ENCODE results near the gene PRKG1.

Gene PRKG1

GRCh38 chr10:51772387-51772786, 698.1 kb downstream of the PRKG1 start:
- no peak for DNase-seq

GRCh38 chr10:51773681-51774080, 699.4 kb downstream of the PRKG1 start:
- no peak for DNase-seq

- no peak for DNase-seq
These were observed 709.7 kb downstream of the PRKG1 start for GRCh38 chr10:51783941-51784340.

GRCh38 chr10:51786016-51786683, 711.9 kb downstream of the PRKG1 start:
- no peak for DNase-seq

GRCh38 chr10:51786684-51787035, 712.4 kb downstream of the PRKG1 start:
- no peak for DNase-seq

- DNase-seq = no peak
These were observed 714.0 kb downstream of the PRKG1 start for GRCh38 chr10:51788273-51788672.

- DNase-seq = no peak
These were observed 714.8 kb downstream of the PRKG1 start for GRCh38 chr10:51789118-51789517.

GRCh38 chr10:51789903-51790302, 715.6 kb downstream of the PRKG1 start:
- no peak for DNase-seq

- DNase-seq = no peak
These were observed 718.4 kb downstream of the PRKG1 start for GRCh38 chr10:51792678-51793077.

- no peak for DNase-seq
These were observed 725.8 kb downstream of the PRKG1 start for GRCh38 chr10:51800121-51800520.

- no peak for DNase-seq
These were observed 726.6 kb downstream of the PRKG1 start for GRCh38 chr10:51800725-51801424.

- DNase-seq = no peak
These were observed 727.7 kb downstream of the PRKG1 start for GRCh38 chr10:51802030-51802429.

GRCh38 chr10:51804866-51805265, 730.6 kb downstream of the PRKG1 start:
- no peak for DNase-seq

- DNase-seq = no peak
These were observed 732.0 kb downstream of the PRKG1 start for GRCh38 chr10:51806079-51806835.

GRCh38 chr10:51808187-51808586, 733.9 kb downstream of the PRKG1 start:
- DNase-seq = no peak

- DNase-seq = no peak
These were observed 741.4 kb downstream of the PRKG1 start for GRCh38 chr10:51815723-51816122.

- DNase-seq = no peak
These were observed 746.8 kb downstream of the PRKG1 start for GRCh38 chr10:51821045-51821444.

- no peak for DNase-seq
These were observed 747.5 kb downstream of the PRKG1 start for GRCh38 chr10:51821745-51822144.

- peak; percentile 13 for DNase-seq
These were observed 758.5 kb downstream of the PRKG1 start for GRCh38 chr10:51832652-51833383.

GRCh38 chr10:51834548-51834947, 760.3 kb downstream of the PRKG1 start:
- DNase-seq = no peak

- no peak for DNase-seq
These were observed 764.2 kb downstream of the PRKG1 start for GRCh38 chr10:51838471-51838870.

GRCh38 chr10:51843966-51844365, 769.7 kb downstream of the PRKG1 start:
- no peak for DNase-seq

GRCh38 chr10:51846856-51847506, 772.7 kb downstream of the PRKG1 start:
- no peak for DNase-seq

All from stimulated activated CD4-positive, alpha-beta T cell treated with anti-CD3 and anti-CD28 coated beads, Interleukin-15, amount 100 ng/mL, for 24 hours (primary cell).